H1 (cell line): Measurements from ENCODE around the gene SNTG2. TPM values are rescaled to one million over a fixed set of nuclear protein-coding genes. Genes with fewer than 3 reads are reported as not detected.

Source experiments
- BCL11A ChIP-seq, 2 experiments: IDR thresholded peaks; one replicate each; pipeline ENCODE4 v1.6.1; 2011; ENCODE audit warnings: low read depth in 2 of 2, low read length in 2 of 2, mild to moderate bottlenecking in 2 of 2
- EGR1 ChIP-seq: IDR thresholded peaks from 2 replicates; pipeline ENCODE4 v1.6.1; 2011; ENCODE audit warnings: low read depth, low read length, borderline replicate concordance
- RFX5 ChIP-seq: IDR thresholded peaks from 2 replicates; pipeline ENCODE4 v1.6.1; 2011; ENCODE audit warnings: low read depth, low read length, improper control_type of control experiment, borderline replicate concordance
- TAF1 ChIP-seq: IDR thresholded peaks from 2 replicates; pipeline ENCODE4 v1.6.1; 2011; ENCODE audit warnings: mild to moderate bottlenecking, low read depth, low read length
- YY1 ChIP-seq: IDR thresholded peaks from 2 replicates; pipeline ENCODE4 v1.6.1; 2011; ENCODE audit warnings: low read depth, mild to moderate bottlenecking, low read length
- polyA plus RNA-seq, 7 experiments: library from polyadenylated mRNA; depleted of rRNA in 3 of 7; stranded (reverse) in 5 of 7; unstranded in 2 of 7; fragments of >200 nt in 5 of 7; fragments of 200-250 nt in 2 of 7; gene quantifications; 1 replicate in 5 of 7; 2 replicates in 1 of 7; 4 replicates in 1 of 7; pipeline versions ENCODE4 v1.2.1 to v1.2.3, GENCODE V29; 2011 to 2013; ENCODE audit warnings: missing spikeins in 2 of 7, mixed read lengths in 2 of 7
- total RNA-seq: library from RNA; stranded (reverse); fragmentation: NEBNext Ultra II Directional; extraction: Animal tissue kit (Norgen Biotek cat#: 25700); gene quantifications from 2 replicates; pipeline ENCODE4 v1.2.1, GENCODE V29; 2021

The SNTG2 gene
- total and polyA plus RNA-seq, 2 of the 8 experiments (the other 6 are each of a cell fraction or from before 2014, with no cell fraction given) = 6.6 to 18.1 TPM

DNA sequence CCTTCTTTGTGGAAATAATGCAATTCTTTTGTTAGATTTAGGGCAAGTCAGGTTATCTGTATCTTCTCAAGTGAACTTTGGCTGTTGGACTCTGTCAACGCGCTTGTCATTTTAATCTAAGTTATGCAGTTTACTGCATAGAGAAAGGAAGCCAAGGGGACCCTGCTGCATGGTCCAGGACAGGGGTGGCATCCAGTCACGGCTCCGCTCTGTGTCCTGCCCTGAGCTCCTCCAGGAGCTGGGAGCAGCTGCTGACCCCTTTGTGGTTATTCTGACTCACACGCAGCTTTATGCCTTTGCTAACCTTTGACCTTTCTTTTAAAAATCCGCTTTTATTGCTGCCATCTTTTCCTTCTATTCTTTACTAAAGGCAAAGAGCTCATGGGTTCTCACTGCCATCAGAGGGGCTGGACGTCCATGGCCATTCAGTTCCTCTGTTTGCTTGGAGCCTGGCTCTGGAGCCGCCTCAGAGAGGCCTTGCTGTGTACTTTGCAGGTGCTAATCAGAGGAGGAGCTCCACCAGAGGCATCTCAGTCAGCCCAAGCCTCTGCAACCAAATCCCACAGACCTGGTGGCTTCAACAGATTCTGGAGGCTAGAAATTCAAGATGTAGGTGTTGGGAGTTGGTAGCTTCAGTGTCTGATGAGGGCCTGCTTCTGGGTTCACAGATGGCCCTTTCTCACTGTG lies 39.3 kb downstream of the SNTG2 start (continued):
- TF ChIP-seq BCL11A (IDR thresholded peaks at IDR 0.05; ENCODE audit: low read depth in 2 of 2, low read length in 2 of 2) (no peak), TAF1 (no peak), YY1 (no peak), EGR1 (no peak), RFX5 (no peak)
